ENCODE results near the gene ZMYM4.

DNA sequence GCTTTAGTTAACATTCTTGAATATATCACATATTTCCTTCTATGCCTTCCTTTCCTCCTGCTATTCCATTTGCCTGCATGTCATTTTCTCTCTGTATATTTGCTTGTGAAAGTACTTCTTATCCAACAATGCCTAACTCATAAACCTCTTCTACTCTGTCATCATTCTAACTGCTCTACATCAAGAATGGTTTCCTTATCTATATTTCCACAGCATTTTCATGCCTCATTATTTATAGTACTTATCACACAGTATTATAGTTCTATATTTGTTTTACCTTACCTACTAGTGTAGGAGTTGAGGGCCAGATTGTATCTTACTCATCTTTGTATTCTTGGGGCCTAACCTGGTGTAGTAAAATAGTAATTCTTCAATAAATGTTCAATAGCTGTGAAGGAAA lies 91.5 kb downstream of the ZMYM4 start:
- TF ChIP-seq POLR2AphosphoS5 (IDR thresholded peaks at IDR 0.05; ENCODE audit: low read depth, low read length) (no peak), TAF1 (IDR thresholded peaks at IDR 0.05; ENCODE audit: low read depth, low read length) (no peak), POLR2A (IDR thresholded peaks at IDR 0.05; ENCODE audit: low read depth, low read length) (no peak), PAX5 (IDR thresholded peaks at IDR 0.05; ENCODE audit: insufficient read depth, low read length, severe bottlenecking) (no peak), POU2F2 (IDR thresholded peaks at IDR 0.05; ENCODE audit: low read depth, low read length) (no peak)

Data from GM12891 (cell line).